Heart left ventricle (tissue), 16 donors: ENCODE measurements around the gene COL28A1. TPM values are rescaled to one million over a fixed set of nuclear protein-coding genes. Genes with fewer than 3 reads are reported as not detected.

Experiments used
- ATAC-seq, 4 donors: fragments of 200-7000 bp; cut with Tn5 transposase; one replicate each; pipeline ENCODE4 v1.9.1; 2020 to 2022; ENCODE audit warnings: moderate library complexity in 4 of 4, mild to moderate bottlenecking in 3 of 4, moderate number of reproducible peaks in 1 of 4
- DNase-seq, 5 donors: peaks; one replicate each; pipeline ENCODE4 v3.0.0-alpha.2; 2020
- H3K27ac ChIP-seq, 12 donors: fragments of 200-600 bp; sonication (generic) in 4 of 12; one replicate each; pipeline versions ENCODE4 v1.5.0 to v1.8.0; 2016 to 2022; ENCODE audit warnings: mild to moderate bottlenecking in 2 of 12
- H3K27me3 ChIP-seq, 9 donors: fragments of 200-600 bp; sonication (generic) in 2 of 9; one replicate each; pipeline versions ENCODE4 v1.5.1 to v1.8.0; 2016 to 2022; ENCODE audit warnings: mild to moderate bottlenecking in 3 of 9
- H3K36me3 ChIP-seq, 9 donors: fragments of 200-600 bp; sonication (generic) in 2 of 9; one replicate each; pipeline versions ENCODE4 v1.5.0 to v1.8.0; 2018 to 2022; ENCODE audit warnings: mild to moderate bottlenecking in 2 of 9
- H3K4me1 ChIP-seq, 12 donors: fragments of 200-600 bp; sonication (generic) in 4 of 12; one replicate each; pipeline versions ENCODE4 v1.5.0 to v1.8.0; 2016 to 2022; ENCODE audit warnings: mild to moderate bottlenecking in 3 of 12
- H3K4me3 ChIP-seq, 12 donors: fragments of 200-600 bp; sonication (generic) in 4 of 12; one replicate each; pipeline versions ENCODE4 v1.5.0 to v1.8.0; 2017 to 2022; ENCODE audit warnings: mild to moderate bottlenecking in 9 of 12, moderate library complexity in 4 of 12
- H3K9me3 ChIP-seq, 12 donors: fragments of 200-600 bp; sonication (generic) in 4 of 12; one replicate each; pipeline versions ENCODE4 v1.5.0 to v1.8.0; 2016 to 2022; ENCODE audit warnings: mild to moderate bottlenecking in 1 of 12
- CTCF ChIP-seq, 12 donors: fragments of 200-600 bp; sonication (generic) in 4 of 12; IDR thresholded peaks; one replicate each; pipeline versions ENCODE4 v1.5.0 to v1.8.0; 2018 to 2022; ENCODE audit warnings: antibody characterized with exemption in 12 of 12, mild to moderate bottlenecking in 5 of 12
- POLR2A ChIP-seq, 2 donors: fragments of 450-650 bp; IDR thresholded peaks; one replicate each; pipeline ENCODE4 v1.6.1; 2017; ENCODE audit warnings: antibody characterized with exemption in 2 of 2, mild to moderate bottlenecking in 2 of 2, moderate library complexity in 2 of 2
- WGBS, 4 donors: extraction: QIAGEN DNeasy Blood & Tissue Kit in 2 of 4; methylation state at CpG; one replicate each; pipeline versions ENCODE4 v1.1.5 to v1.1.7; 2013 to 2018; 5-methylcytosine and 5-hydroxymethylcytosine counted together
- intact Hi-C, 10 donors: fragments of 100-400 bp; cut with DNase I; formaldehyde crosslinking; loops; one replicate each; pipeline versions ENCODE4 v1.11.1 to v1.14.2; 2022
- polyA plus RNA-seq, 2 donors: library from polyadenylated mRNA; stranded (reverse); fragments of 200-250 nt; gene quantifications; one replicate each; pipeline ENCODE4 v1.2.3, GENCODE V29; 2013
- total RNA-seq, 9 donors: library from RNA; depleted of rRNA in 2 of 9; stranded (reverse); fragments of >200 nt in 2 of 9; fragmentation: NEBNext Ultra II Directional in 3 of 9; extraction: Animal tissue kit (Norgen Biotek cat#: 25700) in 3 of 9; gene quantifications; one replicate each; pipeline versions ENCODE4 v1.1.0 to v1.2.4, GENCODE V29; 2016 to 2023
- donor health status: ischemic (EF 13 %, LVEDD 7.1; RV severe dilation, severe dysfunction).
- donor health status: healthy with polysubstance abuse.
- donor health status: DM: no; HTN: yes; CAD: no.
- donor health status: DM: no; HTN: no; CAD: no.
- donor health status: ischemic (EF 25% LVEDD 6.9; RV normal size, moderate dysfunction).
- donor health status: ischemic (EF 25% LVEDD 5.7; RV mildly dilated, moderate dysfunction).
- donor health status: healthy.
- donor health status: DM: yes; HTN: yes; CAD: no.
- donor health status: ischemic (EF 35%, LVEDD 5.7; RV mildly dilated, moderate dysfunction).
- donor health status: nonischemic (EF 11% LVEDD 7.7; RV severe dilation, severe dysfunction).
- donor health status: DM: yes; HTN: yes; CAD: no.
- donor health status: PGD.
- donor health status: ischemic (EF 29% LVEDD 5.4; RV normal size, mild dysfunction).
- donor health status: nonischemic (EF 23%, LVEDD 6.1; RV moderate dilation, normal function).

Gene COL28A1
- total and polyA plus RNA-seq, 11 donors = 0.28 to 4.4 (median 1.2) TPM

GRCh38 chr7:7565746-7566650, 30.3 kb upstream of the COL28A1 start:
- no peak for TF ChIP-seq CTCF (IDR thresholded peaks at IDR 0.05)
- no peak for TF ChIP-seq POLR2A (IDR thresholded peaks at IDR 0.05)
- no peak for DNase-seq
- intact Hi-C loops = loop anchor here in 5 of 10 donors (10.0 kb wide), 3 partner anchors 69 to 399 kb away; partner anchors contain the start of genes C1GALT1 (in 3 of the 5) and GLCCI1 (in 1 of the 5)
- Histone ChIP-seq H3K4me1 (peaks cover 0 to 45% (median 19%) of the 10 kb centered on the region in 12 donors), H3K27me3 (no peaks in the 10 kb centered on the region), H3K36me3 (no peaks in the 10 kb centered on the region), H3K4me3 (peak overlapping the region; percentile 72 to 97 (median 86)), H3K9me3 (peaks cover 0 to 2% (median 0%) of the 10 kb centered on the region in 12 donors), H3K27ac (peak overlapping the region; percentile 82 to 97 (median 93))
- peak in 3 of 4 donors; percentile 9 to 14 (median 9) for ATAC-seq
- 92 to 95% (median 94%) methylated on average over 26 of the region's 26 CpGs for WGBS, 4 donors

- no peak overlapping the region for H3K4me3 ChIP-seq
- H3K9me3 ChIP-seq = peaks cover 0 to 4% (median 0%) of the 10 kb centered on the region in 12 donors
- ATAC-seq = no peak
- intact Hi-C loops = loop anchor here in 5 of 10 donors (10.0 kb wide), 3 partner anchors 70 to 400 kb away; partner anchors contain the start of genes C1GALT1 (in 3 of the 5) and GLCCI1 (in 1 of the 5)
- peaks cover 0 to 45% (median 19%) of the 10 kb centered on the region in 12 donors for H3K4me1 ChIP-seq
- no peaks in the 10 kb centered on the region for H3K27me3 ChIP-seq
- TF ChIP-seq POLR2A (IDR thresholded peaks at IDR 0.05) = no peak
- no peak for TF ChIP-seq CTCF (IDR thresholded peaks at IDR 0.05)
- H3K36me3 ChIP-seq = no peaks in the 10 kb centered on the region
- no peak overlapping the region for H3K27ac ChIP-seq
- 94 to 97% (median 95%) methylated on average over 4 of the region's 4 CpGs for WGBS, 4 donors
- DNase-seq = no peak
These were observed 29.5 kb upstream of the COL28A1 start for GRCh38 chr7:7565018-7565680.

GRCh38 chr7:7564323-7564780, 28.7 kb upstream of the COL28A1 start:
- intact Hi-C loops = loop anchor here in 5 of 10 donors (10.0 kb wide), 3 partner anchors 70 to 400 kb away; partner anchors contain the start of genes C1GALT1 (in 3 of the 5) and GLCCI1 (in 1 of the 5)
- WGBS, 4 donors = 67 to 85% (median 81%) methylated on average over 3 of the region's 3 CpGs
- H3K36me3 ChIP-seq = no peaks in the 10 kb centered on the region
- no peak for DNase-seq
- no peak overlapping the region for H3K4me3 ChIP-seq
- H3K9me3 ChIP-seq = peaks cover 0 to 12% (median 0%) of the 10 kb centered on the region in 12 donors
- TF ChIP-seq CTCF (IDR thresholded peaks at IDR 0.05) (no peak), POLR2A (IDR thresholded peaks at IDR 0.05) (no peak)
- H3K27me3 ChIP-seq = no peaks in the 10 kb centered on the region
- H3K27ac ChIP-seq = peak overlapping the region in 1 of 12 donors; percentile 51
- ATAC-seq = no peak
- peaks cover 0 to 38% (median 17%) of the 10 kb centered on the region in 12 donors for H3K4me1 ChIP-seq
